H1 (cell line): ENCODE measurements around the gene ADAM19. TPM values are rescaled to one million over a fixed set of nuclear protein-coding genes. Genes with fewer than 3 reads are reported as not detected.

Experiments
- CTCF ChIA-PET: fragments of 300-600 bp; sonication (Branson Sonifier 250); formaldehyde crosslinking; loops from one replicate; lab custom pipeline; 2021; ENCODE audit not compliant: partially characterized antibody; lab: Charles Lee
- POLR2A ChIA-PET: fragments of 300-600 bp; sonication (Branson Sonifier 250); formaldehyde crosslinking; loops from one replicate; lab custom pipeline; 2021; ENCODE audit warnings: inconsistent platforms; ENCODE audit not compliant: partially characterized antibody; lab: Charles Lee
- DNase-seq, 2 experiments: peaks; one replicate each; pipeline versions ENCODE4 v3.0.0 to v3.0.0-alpha.2; 2010 to 2022; ENCODE audit warnings: low spot score in 2 of 2, low read depth in 1 of 2, mixed read lengths in 1 of 2
- FAIRE-seq: peaks from 2 replicates; lab custom pipeline; 2011; peaks lifted over from hg19 to GRCh38; lab: Jason Lieb, UNC
- H2AFZ ChIP-seq: 2 replicates; pipeline ENCODE4 v1.8.1; 2012; ENCODE audit warnings: low read length, inconsistent platforms
- H2AK5ac ChIP-seq: 2 replicates; pipeline ENCODE4 v1.6.1; 2013; ENCODE audit warnings: low read depth, low read length
- H2BK120ac ChIP-seq: replicated peaks from 2 replicates; pipeline ENCODE3; 2013; ENCODE audit warnings: low read depth, low read length, inconsistent platforms
- H2BK12ac ChIP-seq: 2 replicates; pipeline ENCODE4 v1.6.1; 2013; ENCODE audit warnings: low read depth, low read length
- H2BK15ac ChIP-seq: 2 replicates; pipeline ENCODE4 v1.6.1; 2013; ENCODE audit warnings: low read length
- H2BK20ac ChIP-seq: 2 replicates; pipeline ENCODE4 v1.6.1; 2013; ENCODE audit warnings: low read length
- H2BK5ac ChIP-seq: 2 replicates; pipeline ENCODE4 v1.6.1; 2013; ENCODE audit warnings: low read depth, low read length
- H3K14ac ChIP-seq: 2 replicates; pipeline ENCODE4 v1.6.1; 2013; ENCODE audit warnings: inconsistent platforms; ENCODE audit not compliant: insufficient read length
- H3K18ac ChIP-seq: 2 replicates; pipeline ENCODE4 v1.6.1; 2013; ENCODE audit warnings: low read length; ENCODE audit errors: extremely low read depth
- H3K23ac ChIP-seq: 2 replicates; pipeline ENCODE4 v1.6.1; 2013; ENCODE audit warnings: inconsistent platforms; ENCODE audit not compliant: insufficient read length
- H3K23me2 ChIP-seq: 2 replicates; pipeline ENCODE4 v1.6.1; 2013; ENCODE audit warnings: low read depth, low read length
- H3K27ac ChIP-seq: 2 replicates; pipeline ENCODE4 v1.6.1; 2011; ENCODE audit warnings: low read depth, low read length, inconsistent platforms
- H3K27me3 ChIP-seq, 4 experiments: replicated peaks in 1 of 4; 1 replicate in 1 of 4; 2 replicates in 3 of 4; pipeline versions ENCODE4 v1.6.1 to v1.8.1; 2011 to 2013; ENCODE audit warnings: low read length in 3 of 4, mild to moderate bottlenecking in 3 of 4, inconsistent platforms in 2 of 4, mixed read lengths in 2 of 4, moderate library complexity in 1 of 4; ENCODE audit not compliant: control insufficient read depth in 3 of 4, insufficient read depth in 3 of 4; ENCODE audit errors: extremely low read depth in 1 of 4
- H3K36me3 ChIP-seq, 4 experiments: 2 replicates each; pipeline versions ENCODE4 v1.6.1 to v1.8.1; 2011 to 2013; ENCODE audit warnings: mild to moderate bottlenecking in 4 of 4, low read length in 3 of 4, moderate library complexity in 2 of 4, control low read depth in 1 of 4, inconsistent platforms in 1 of 4; ENCODE audit not compliant: insufficient read depth in 4 of 4, control insufficient read depth in 2 of 4
- H3K4ac ChIP-seq: replicated peaks from 2 replicates; pipeline ENCODE3; 2013; ENCODE audit warnings: low read length, low read depth, mixed read lengths, inconsistent platforms; ENCODE audit not compliant: insufficient read length
- H3K4me1 ChIP-seq, 4 experiments: replicated peaks in 1 of 4; 1 replicate in 1 of 4; 2 replicates in 3 of 4; pipeline versions ENCODE4 v1.6.1 to v1.8.1; 2011 to 2013; ENCODE audit warnings: low read length in 3 of 4, inconsistent platforms in 2 of 4, mixed read lengths in 1 of 4; ENCODE audit not compliant: insufficient read depth in 4 of 4, control insufficient read depth in 3 of 4
- H3K4me2 ChIP-seq, 2 experiments: 2 replicates each; pipeline versions ENCODE4 v1.6.1 to v1.8.1; 2011 to 2013; ENCODE audit warnings: low read depth in 2 of 2, low read length in 2 of 2, control low read depth in 1 of 2, inconsistent platforms in 1 of 2, mild to moderate bottlenecking in 1 of 2; ENCODE audit not compliant: insufficient read depth in 1 of 2
- H3K4me3 ChIP-seq, 4 experiments: fragments of 200-600, 300-600 bp in 1 of 4; sonication (generic), shearing (Covaris generic), sonication (Bioruptor Twin) in 1 of 4; 2 replicates each; pipeline versions ENCODE4 v1.5.1 to v1.8.1; 2011 to 2016; ENCODE audit warnings: low read length in 4 of 4, low read depth in 3 of 4, control low read depth in 2 of 4, inconsistent platforms in 2 of 4, mild to moderate bottlenecking in 2 of 4, mixed read lengths in 1 of 4, moderate library complexity in 1 of 4; ENCODE audit not compliant: insufficient read depth in 2 of 4; ENCODE audit errors: extremely low read depth in 1 of 4
- H3K56ac ChIP-seq: replicated peaks from 2 replicates; pipeline ENCODE3; 2013; ENCODE audit warnings: low read depth, mild to moderate bottlenecking, mixed read lengths, low read length, inconsistent platforms; ENCODE audit not compliant: insufficient read length
- H3K79me1 ChIP-seq: 2 replicates; pipeline ENCODE4 v1.6.1; 2013; ENCODE audit warnings: low read depth, low read length, control low read depth
- H3K79me2 ChIP-seq, 2 experiments: 2 replicates each; pipeline versions ENCODE4 v1.6.1 to v1.8.1; 2012 to 2013; ENCODE audit warnings: low read length in 2 of 2, mild to moderate bottlenecking in 2 of 2, inconsistent platforms in 1 of 2; ENCODE audit not compliant: insufficient read depth in 2 of 2, control insufficient read depth in 1 of 2
- H3K9ac ChIP-seq, 4 experiments: replicated peaks in 1 of 4; 1 replicate in 1 of 4; 2 replicates in 3 of 4; pipeline versions ENCODE4 v1.6.1 to v1.8.1; 2011 to 2013; ENCODE audit warnings: low read depth in 3 of 4, low read length in 3 of 4, control low read depth in 2 of 4, mild to moderate bottlenecking in 2 of 4, moderate library complexity in 2 of 4, inconsistent platforms in 1 of 4; ENCODE audit errors: extremely low read depth in 1 of 4
- H3K9me3 ChIP-seq, 2 experiments: 2 replicates each; pipeline versions ENCODE4 v1.6.1 to v1.8.1; 2012 to 2013; ENCODE audit warnings: mild to moderate bottlenecking in 2 of 2, moderate library complexity in 2 of 2, control low read depth in 1 of 2, inconsistent platforms in 1 of 2, low read depth in 1 of 2, low read length in 1 of 2, mixed read lengths in 1 of 2; ENCODE audit not compliant: insufficient read depth in 2 of 2
- H4K20me1 ChIP-seq, 2 experiments: replicated peaks in 1 of 2; 2 replicates each; pipeline versions ENCODE3 to v1.8.1; 2011 to 2013; ENCODE audit warnings: inconsistent platforms in 2 of 2, low read length in 2 of 2, mild to moderate bottlenecking in 1 of 2; ENCODE audit not compliant: insufficient read depth in 2 of 2, control insufficient read depth in 1 of 2
- H4K5ac ChIP-seq: 2 replicates; pipeline ENCODE4 v1.6.1; 2013; ENCODE audit warnings: low read length, low read depth, mixed read lengths, inconsistent platforms; ENCODE audit not compliant: insufficient read length
- H4K8ac ChIP-seq: 2 replicates; pipeline ENCODE4 v1.8.0; 2013; ENCODE audit warnings: mild to moderate bottlenecking, moderate library complexity, low read length, inconsistent platforms; ENCODE audit not compliant: insufficient read depth; ENCODE audit errors: extremely low read depth
- H4K91ac ChIP-seq: replicated peaks from 2 replicates; pipeline ENCODE3; 2013; ENCODE audit warnings: low read length, mixed read lengths, inconsistent platforms; ENCODE audit not compliant: insufficient read length
- ATF2 ChIP-seq: IDR thresholded peaks from 2 replicates; pipeline ENCODE4 v1.6.1; 2012; ENCODE audit warnings: low read length, inconsistent platforms
- CTBP2 ChIP-seq: IDR thresholded peaks from 2 replicates; pipeline ENCODE4 v1.7.0; 2011; ENCODE audit warnings: borderline replicate concordance, mild to moderate bottlenecking, moderate library complexity, mixed read lengths, low read length; ENCODE audit not compliant: insufficient read depth, insufficient read length
- EP300 ChIP-seq, 2 experiments: IDR thresholded peaks; 1 replicate in 1 of 2; 2 replicates in 1 of 2; pipeline ENCODE4 v1.6.1; 2011 to 2012; ENCODE audit warnings: low read depth in 2 of 2, low read length in 2 of 2, mild to moderate bottlenecking in 2 of 2, borderline replicate concordance in 1 of 2, inconsistent platforms in 1 of 2, moderate library complexity in 1 of 2
- FOSL1 ChIP-seq: IDR thresholded peaks from 2 replicates; pipeline ENCODE4 v1.6.1; 2011; ENCODE audit warnings: mild to moderate bottlenecking, low read depth, low read length, moderate library complexity; ENCODE audit not compliant: insufficient read depth
- HDAC6 ChIP-seq: IDR thresholded peaks from one replicate; pipeline ENCODE4 v1.7.1; 2012; ENCODE audit warnings: low read depth, mild to moderate bottlenecking, inconsistent platforms, low read length, moderate library complexity
- JUND ChIP-seq: IDR thresholded peaks from 2 replicates; pipeline ENCODE4 v1.6.1; 2011; ENCODE audit warnings: mild to moderate bottlenecking, improper control_type of control experiment, low read length
- NANOG ChIP-seq: IDR thresholded peaks from 2 replicates; pipeline ENCODE4 v1.6.1; 2011; ENCODE audit warnings: low read length, low read depth, mild to moderate bottlenecking, inconsistent platforms; ENCODE audit not compliant: insufficient read depth, poor library complexity, severe bottlenecking
- RAD21 ChIP-seq, 2 experiments: IDR thresholded peaks in 1 of 2; conservative IDR thresholded peaks in 1 of 2; 2 replicates each; pipeline ENCODE4 v1.6.1; 2011; ENCODE audit warnings: low read depth in 2 of 2, low read length in 2 of 2, improper control_type of control experiment in 1 of 2, inconsistent platforms in 1 of 2, mild to moderate bottlenecking in 1 of 2, moderate library complexity in 1 of 2
- RNF2 ChIP-seq: fragments of 200-900, 300-1000 bp; sonication (generic); IDR thresholded peaks from 2 replicates; pipeline ENCODE4 v1.7.1; 2016; ENCODE audit warnings: borderline replicate concordance, low read depth, mild to moderate bottlenecking, antibody characterized with exemption, low read length; ENCODE audit not compliant: poor library complexity, severe bottlenecking; ENCODE audit errors: missing control alignments
- SP1 ChIP-seq: IDR thresholded peaks from 2 replicates; pipeline ENCODE4 v1.6.1; 2011; ENCODE audit warnings: low read depth, low read length
- SRF ChIP-seq: IDR thresholded peaks from 2 replicates; pipeline ENCODE4 v1.6.1; 2011; ENCODE audit warnings: mild to moderate bottlenecking, low read depth, low read length, moderate library complexity
- WGBS, 2 experiments: shearing (Covaris generic) in 1 of 2; methylation state at CpG; one replicate each; pipeline versions ENCODE4 v1.1.6 to v1.1.7; 2013 to 2015; ENCODE audit warnings: low lambda C conversion rate in 2 of 2, mixed read lengths in 2 of 2, inconsistent platforms in 1 of 2, low coverage in 1 of 2, missing lambda C conversion rate in 1 of 2; ENCODE audit not compliant: insufficient replicate concordance in 2 of 2, insufficient coverage in 1 of 2, insufficient read length in 1 of 2; ENCODE audit errors: extremely low coverage in 1 of 2, missing lambda C conversion rate in 1 of 2; 5-methylcytosine and 5-hydroxymethylcytosine counted together
- polyA plus RNA-seq, 7 experiments: library from polyadenylated mRNA; depleted of rRNA in 3 of 7; stranded (reverse) in 5 of 7; unstranded in 2 of 7; fragments of >200 nt in 5 of 7; fragments of 200-250 nt in 2 of 7; gene quantifications; 1 replicate in 5 of 7; 2 replicates in 1 of 7; 4 replicates in 1 of 7; pipeline versions ENCODE4 v1.2.1 to v1.2.3, GENCODE V29; 2011 to 2013; ENCODE audit warnings: missing spikeins in 2 of 7, mixed read lengths in 2 of 7
- total RNA-seq: library from RNA; stranded (reverse); fragmentation: NEBNext Ultra II Directional; extraction: Animal tissue kit (Norgen Biotek cat#: 25700); gene quantifications from 2 replicates; pipeline ENCODE4 v1.2.1, GENCODE V29; 2021

Gene ADAM19
- total and polyA plus RNA-seq, 2 of the 8 experiments (the other 6 are each of a cell fraction or from before 2014, with no cell fraction given): 6.5 to 22.7 TPM

DNA sequence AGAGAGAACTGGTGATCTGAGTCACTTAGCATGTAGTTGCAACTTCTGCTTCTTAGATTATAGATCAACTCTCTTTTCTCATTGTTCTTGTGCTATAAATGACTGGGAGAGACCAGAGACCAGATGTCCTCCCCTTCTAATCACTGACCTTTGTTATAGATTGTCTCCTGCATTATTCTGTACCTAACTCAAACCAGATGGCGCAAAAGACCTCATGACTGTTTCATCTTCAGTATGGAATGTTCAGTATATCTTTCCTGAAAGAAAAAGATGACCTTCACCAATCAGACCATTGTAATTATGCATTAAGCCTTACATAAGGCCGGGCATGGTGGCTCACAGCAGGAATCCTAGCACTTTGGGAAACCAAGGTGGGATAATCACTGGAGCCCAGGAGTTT lies 30.5 kb upstream of the ADAM19 start:
- Histone ChIP-seq H3K14ac (no peak overlapping the region), H3K4me2 (no peak overlapping the region), H2BK5ac (no peak overlapping the region), H4K5ac (no peak overlapping the region), H3K9me3 (no peaks in the 10 kb centered on the region), H3K27ac (no peak overlapping the region), H2BK20ac (no peak overlapping the region), H3K79me2 (no peaks in the 10 kb centered on the region), H2AFZ (no peak overlapping the region), H3K36me3 (no peaks in the 10 kb centered on the region), H2BK12ac (no peak overlapping the region), H3K23ac (no peak overlapping the region), H2AK5ac (no peak overlapping the region), H3K79me1 (no peaks in the 10 kb centered on the region), H3K56ac (no peak overlapping the region), H4K20me1 (no peaks in the 10 kb centered on the region), H3K18ac (no peak overlapping the region), H3K23me2 (0 out of 2 replicates have a peak, but pooled peaks cover 2% of the 10 kb centered on the region), H3K4me3 (no peak overlapping the region), H4K8ac (no peak overlapping the region), H3K9ac (no peak overlapping the region), H3K4ac (no peak overlapping the region), H2BK15ac (no peak overlapping the region), H3K4me1 (no peaks in the 10 kb centered on the region), H4K91ac (no peak overlapping the region), H2BK120ac (no peak overlapping the region), H3K27me3 (no peaks in the 10 kb centered on the region)
- DNase-seq: no peak
- ChIA-PET CTCF (interaction anchor here (0.7 kb wide), 1 partner anchor 556 kb away, joined by 5 read pairs; no protein-coding TSS in a partner anchor), POLR2A (no interaction called here)
- no peak for FAIRE-seq
- WGBS, 2 experiments: 94% methylated on average over 2 of the region's 2 CpGs; no CpG with 5 or more reads in 1 of the 2 experiments
- TF ChIP-seq FOSL1: no peak
- no peak for TF ChIP-seq ATF2
- no peak for TF ChIP-seq NANOG
- TF ChIP-seq EP300 (IDR thresholded peaks at IDR 0.05; ENCODE audit: borderline replicate concordance in 1 of 2, low read depth in 2 of 2, low read length in 2 of 2): no peak
- no peak for TF ChIP-seq SRF
- no peak for TF ChIP-seq RAD21 (IDR thresholded peaks at IDR 0.05 in 1 of 2, conservative IDR thresholded peaks at IDR 0.05 in 1 of 2; ENCODE audit: low read depth in 2 of 2, low read length in 2 of 2)
- no peak for TF ChIP-seq JUND
- TF ChIP-seq HDAC6: no peak
- TF ChIP-seq CTBP2: no peak
- TF ChIP-seq RNF2: no peak
- TF ChIP-seq SP1: no peak
